CD4-positive, CD25-positive, alpha-beta regulatory T cell (primary cell): ENCODE measurements around the gene GPHA2. TPM values are rescaled to one million over a fixed set of nuclear protein-coding genes. Genes with fewer than 3 reads are reported as not detected.
A peak's percentile ranks its signal among the peaks of the same experiment; 100 is the strongest.

ENCODE experiments used
- ATAC-seq, 2 donors: fragments of 150-1000 bp; cut with Tn5 transposase; one replicate each; pipeline ENCODE4 v1.10.0; 2021; ENCODE audit warnings: low read depth in 2 of 2, moderate number of reproducible peaks in 2 of 2, moderate library complexity in 1 of 2
- DNase-seq, 3 donors: peaks; one replicate each; pipeline versions ENCODE4 v3.0.0 to v3.0.0-alpha.2; 2012 to 2022; ENCODE audit warnings: mixed read lengths in 1 of 3
- H3K27ac ChIP-seq: one replicate; pipeline ENCODE4 v1.7.0; 2013; ENCODE audit warnings: mild to moderate bottlenecking, low read length; ENCODE audit not compliant: insufficient read depth, poor library complexity, severe bottlenecking
- H3K27me3 ChIP-seq: one replicate; pipeline ENCODE4 v1.7.0; 2013; ENCODE audit warnings: low read length; ENCODE audit not compliant: control insufficient read depth, insufficient read depth
- H3K36me3 ChIP-seq: one replicate; pipeline ENCODE4 v1.7.0; 2013; ENCODE audit warnings: mild to moderate bottlenecking, low read length, moderate library complexity; ENCODE audit not compliant: control insufficient read depth, insufficient read depth
- H3K4me1 ChIP-seq: 2 replicates; pipeline ENCODE4 v1.7.0; 2013; ENCODE audit warnings: mild to moderate bottlenecking, low read length; ENCODE audit not compliant: insufficient read depth, control insufficient read depth, poor library complexity, severe bottlenecking
- H3K4me3 ChIP-seq: one replicate; pipeline ENCODE4 v1.7.0; 2013; ENCODE audit warnings: low read depth, mild to moderate bottlenecking, low read length, moderate library complexity
- H3K9me3 ChIP-seq, 2 experiments: 1 replicate in 1 of 2; 2 replicates in 1 of 2; pipeline ENCODE4 v1.7.0; 2013; ENCODE audit warnings: low read length in 2 of 2, mild to moderate bottlenecking in 1 of 2, moderate library complexity in 1 of 2; ENCODE audit not compliant: control insufficient read depth in 2 of 2
- H3K27ac Mint-ChIP-seq, 3 donors: one replicate each; pipeline ENCODE4 v1.8.0; 2020 to 2022; ENCODE audit warnings: mild to moderate bottlenecking in 3 of 3, mixed read lengths in 3 of 3, moderate library complexity in 2 of 3
- H3K27me3 Mint-ChIP-seq: one replicate; pipeline ENCODE4 v1.8.0; 2022; ENCODE audit warnings: mild to moderate bottlenecking, mixed read lengths
- H3K36me3 Mint-ChIP-seq: one replicate; pipeline ENCODE4 v1.8.0; 2020; ENCODE audit warnings: mixed read lengths
- H3K4me1 Mint-ChIP-seq, 4 donors: one replicate each; pipeline ENCODE4 v1.8.0; 2020 to 2022; ENCODE audit warnings: mixed read lengths in 4 of 4, mild to moderate bottlenecking in 1 of 4
- H3K4me3 Mint-ChIP-seq, 4 donors: one replicate each; pipeline ENCODE4 v1.8.0; 2020 to 2022; ENCODE audit warnings: mild to moderate bottlenecking in 4 of 4, mixed read lengths in 4 of 4, moderate library complexity in 3 of 4
- H3K9me3 Mint-ChIP-seq, 7 donors: one replicate each; pipeline ENCODE4 v1.8.0; 2020 to 2022; ENCODE audit warnings: mixed read lengths in 7 of 7, mild to moderate bottlenecking in 3 of 7, moderate library complexity in 2 of 7
- polyA plus RNA-seq, 4 donors: library from polyadenylated mRNA; unstranded; fragments of 300-500 nt; fragmentation: Illumina TruSeq; gene quantifications; one replicate each; pipeline ENCODE4 v1.2.3, GENCODE V29; 2021
- total RNA-seq: library from RNA; stranded (reverse); gene quantifications from one replicate; pipeline ENCODE4 v1.2.3, GENCODE V29; 2022

GPHA2 gene
- total and polyA plus RNA-seq, 5 donors from 2014 or later, result not detected

DNA sequence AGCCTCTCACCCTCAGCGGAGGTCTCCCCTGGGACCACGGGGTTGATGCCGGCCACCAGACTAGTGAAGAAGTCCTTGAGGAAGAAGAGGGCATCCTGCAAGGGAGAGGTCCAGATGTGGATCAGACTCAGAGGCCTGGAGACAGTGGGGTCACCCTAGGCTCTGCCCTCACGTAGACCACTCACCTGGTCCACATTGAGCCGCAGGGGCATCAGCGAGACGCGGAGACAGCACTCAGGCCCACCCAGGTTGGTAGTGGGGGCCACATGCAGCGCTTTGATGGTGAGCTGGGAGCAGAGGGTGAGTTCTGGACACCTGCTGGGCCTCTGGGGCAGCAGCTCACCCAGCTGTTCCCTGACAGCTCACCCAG, 37.6 kb downstream of the GPHA2 start:
- no peak for ATAC-seq
- no peaks in the 10 kb centered on the region for H3K9me3 ChIP-seq
- no peak overlapping the region for H3K4me3 ChIP-seq
- no peaks in the 10 kb centered on the region for H3K27me3 ChIP-seq
- peaks cover 31% of the 10 kb centered on the region for H3K36me3 ChIP-seq
- peaks cover 24% of the 10 kb centered on the region for H3K4me1 ChIP-seq
- Mint-ChIP-seq H3K9me3 (peaks cover 0 to 2% (median 0%) of the 10 kb centered on the region in 7 donors), H3K4me1 (peaks cover 0 to 31% (median 17%) of the 10 kb centered on the region in 4 donors), H3K4me3 (no peak overlapping the region), H3K27me3 (no peaks in the 10 kb centered on the region), H3K27ac (no peak overlapping the region), H3K36me3 (peaks cover 10% of the 10 kb centered on the region)
- no peak overlapping the region for H3K27ac ChIP-seq
- DNase-seq, result no peak

DNA sequence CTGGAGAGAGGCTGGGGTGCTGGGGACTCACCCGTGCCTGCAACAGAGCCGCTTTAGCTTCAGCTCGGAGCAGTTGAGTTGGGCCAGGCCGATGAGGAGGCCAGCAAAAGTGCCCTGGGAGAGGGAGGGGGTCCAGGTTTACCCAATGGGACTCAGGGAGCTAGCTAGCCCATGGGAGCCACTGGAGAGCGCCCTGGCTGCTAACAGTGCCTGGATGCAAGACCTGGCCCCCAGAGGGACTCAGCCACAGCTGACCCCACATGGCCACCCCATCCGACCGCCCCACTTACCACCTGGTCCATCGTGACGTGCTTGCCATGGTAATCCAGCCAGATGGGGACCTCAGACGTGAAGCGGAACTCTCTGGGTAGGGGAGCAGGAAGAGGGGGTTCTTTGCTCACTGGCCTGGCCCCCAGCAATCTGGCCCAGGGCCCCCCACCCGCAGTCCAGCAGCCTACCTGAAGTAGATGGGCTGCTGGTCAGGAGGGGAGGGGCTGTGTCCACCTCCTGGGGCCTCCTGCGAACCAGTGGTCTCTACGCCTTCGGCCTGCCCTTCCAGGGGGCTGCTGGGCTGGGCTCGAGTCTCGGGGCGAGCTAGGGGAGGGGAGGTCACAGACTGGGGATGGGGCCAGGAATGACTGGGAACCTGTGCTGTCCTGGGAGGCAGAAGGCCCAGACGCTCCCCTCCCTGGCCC, 38.2 kb downstream of the GPHA2 start:
- ATAC-seq, result no peak
- Mint-ChIP-seq H3K4me1 (peaks cover 0 to 31% (median 17%) of the 10 kb centered on the region in 4 donors), H3K4me3 (no peak overlapping the region), H3K9me3 (peaks cover 0 to 2% (median 0%) of the 10 kb centered on the region in 7 donors), H3K36me3 (peaks cover 10% of the 10 kb centered on the region), H3K27ac (no peak overlapping the region), H3K27me3 (no peaks in the 10 kb centered on the region)
- Histone ChIP-seq H3K4me1 (peaks cover 24% of the 10 kb centered on the region), H3K27ac (no peak overlapping the region), H3K4me3 (no peak overlapping the region), H3K27me3 (no peaks in the 10 kb centered on the region), H3K36me3 (peaks cover 25% of the 10 kb centered on the region), H3K9me3 (no peaks in the 10 kb centered on the region)
- no peak for DNase-seq

DNA sequence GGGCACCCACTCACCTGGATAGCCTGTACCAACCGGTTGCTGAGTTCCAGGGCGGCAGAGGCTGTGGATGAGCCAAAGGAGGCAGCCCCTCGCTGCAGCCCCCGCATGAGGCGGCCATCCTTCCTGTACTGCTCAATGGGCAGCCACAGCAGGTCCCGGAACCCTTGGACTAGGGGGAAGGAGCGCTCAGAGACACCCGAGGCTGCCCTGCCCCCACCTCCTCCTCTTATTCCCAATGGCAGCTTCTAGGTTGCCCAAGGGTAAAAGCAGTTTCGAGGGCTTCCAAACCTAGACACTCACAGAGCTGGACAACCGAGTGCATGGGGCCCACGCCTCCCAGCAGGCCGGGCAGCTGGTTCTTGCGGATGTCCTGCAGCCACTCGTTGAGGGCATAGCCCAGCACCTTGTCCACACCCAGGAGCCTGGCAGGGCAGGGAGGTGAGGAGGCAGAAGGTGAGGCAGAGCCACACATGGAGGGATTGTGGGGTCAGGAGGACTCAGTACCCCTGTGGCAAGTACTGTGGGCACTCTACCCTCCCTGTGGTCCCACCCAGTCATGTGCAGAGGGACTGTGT, 39.2 kb downstream of the GPHA2 start:
- Histone ChIP-seq H3K27ac (no peak overlapping the region), H3K27me3 (no peaks in the 10 kb centered on the region), H3K4me3 (no peak overlapping the region), H3K4me1 (peaks cover 24% of the 10 kb centered on the region), H3K9me3 (no peaks in the 10 kb centered on the region), H3K36me3 (peaks cover 19% of the 10 kb centered on the region)
- Mint-ChIP-seq H3K27me3 (no peaks in the 10 kb centered on the region), H3K27ac (no peak overlapping the region), H3K4me3 (no peak overlapping the region), H3K36me3 (peaks cover 9% of the 10 kb centered on the region), H3K4me1 (peaks cover 0 to 26% (median 16%) of the 10 kb centered on the region in 4 donors), H3K9me3 (peaks cover 0 to 4% (median 0%) of the 10 kb centered on the region in 7 donors)
- ATAC-seq (no peak), DNase-seq (no peak)

DNA sequence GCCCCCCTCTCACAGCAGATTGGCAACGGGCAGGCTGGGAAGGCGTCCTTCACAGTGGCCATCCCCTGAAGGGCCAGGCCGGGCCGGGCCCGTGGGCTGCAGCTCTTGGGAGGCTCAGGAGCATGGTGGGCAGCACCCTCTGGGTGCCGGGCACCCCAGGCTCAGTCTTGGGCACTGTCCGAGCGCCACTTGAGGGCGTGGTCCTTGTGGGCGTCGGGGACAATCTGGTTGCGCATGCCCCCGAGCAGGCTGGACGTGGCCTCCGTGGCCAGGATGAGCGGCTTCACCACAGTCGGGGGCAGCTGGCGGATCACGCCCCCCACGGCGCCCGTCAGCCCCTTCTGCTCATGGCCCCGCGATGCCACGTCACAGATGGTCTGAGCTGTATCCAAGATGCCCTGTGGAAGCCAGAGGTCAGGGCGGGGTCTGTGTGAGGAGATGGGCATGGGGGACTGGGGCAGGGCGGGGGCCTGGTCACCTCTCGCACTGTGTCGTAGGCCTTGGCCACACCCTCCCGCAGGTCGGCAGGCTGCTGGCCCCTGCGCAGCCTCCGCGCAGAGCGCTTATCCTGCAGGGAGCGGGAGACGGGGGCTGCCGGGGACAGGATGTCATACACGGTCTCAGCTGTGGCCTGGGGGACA, 40.8 kb downstream of the GPHA2 start:
- no peak for ATAC-seq
- Histone ChIP-seq H3K36me3 (peaks cover 15% of the 10 kb centered on the region), H3K9me3 (no peaks in the 10 kb centered on the region), H3K4me1 (peaks cover 12% of the 10 kb centered on the region), H3K4me3 (no peak overlapping the region), H3K27ac (no peak overlapping the region), H3K27me3 (no peaks in the 10 kb centered on the region)
- H3K4me3 Mint-ChIP-seq, result no peak overlapping the region
- peaks cover 0 to 4% (median 0%) of the 10 kb centered on the region in 7 donors for H3K9me3 Mint-ChIP-seq
- DNase-seq, result no peak
- no peaks in the 10 kb centered on the region for H3K27me3 Mint-ChIP-seq
- no peak overlapping the region for H3K27ac Mint-ChIP-seq
- H3K4me1 Mint-ChIP-seq, result peaks cover 0 to 12% (median 5%) of the 10 kb centered on the region in 4 donors
- peaks cover 3% of the 10 kb centered on the region for H3K36me3 Mint-ChIP-seq

DNA sequence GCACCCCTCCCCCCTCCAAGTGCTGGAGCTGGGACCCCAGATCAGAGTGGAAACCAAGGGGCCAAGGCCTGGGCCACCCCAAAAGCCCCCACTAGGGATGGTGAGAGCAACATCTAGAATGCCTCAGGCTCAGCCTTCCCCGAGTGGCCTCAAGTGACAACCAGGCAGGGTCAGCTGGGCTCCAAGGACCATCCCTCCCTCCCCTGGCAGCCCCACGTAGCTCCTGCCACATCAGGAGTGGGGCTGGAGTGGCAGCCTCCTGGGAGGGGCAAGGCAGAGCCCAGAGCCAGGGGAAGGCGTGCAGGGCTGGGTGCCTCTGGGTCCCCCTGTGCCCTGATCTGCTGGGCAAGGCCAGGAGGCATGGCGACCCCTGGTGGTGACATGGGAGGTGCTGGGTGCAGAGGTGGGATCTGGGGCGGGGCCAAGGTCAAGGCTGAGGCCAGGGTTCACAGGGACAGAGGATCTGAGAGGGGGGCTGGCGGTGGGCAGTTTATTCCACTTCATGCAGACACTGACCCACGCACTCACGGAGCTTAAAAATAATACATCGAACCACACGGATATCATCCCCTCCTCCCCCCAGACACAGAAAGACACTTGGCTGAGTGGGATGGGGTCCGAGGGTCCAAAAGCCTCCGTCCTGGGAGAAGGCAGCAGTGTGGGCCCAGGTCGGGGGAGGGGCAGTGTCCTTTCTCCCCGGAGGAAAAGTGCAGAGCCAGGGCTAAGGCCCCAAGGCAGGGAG, 41.5 kb downstream of the GPHA2 start:
- Histone ChIP-seq H3K9me3 (no peaks in the 10 kb centered on the region), H3K4me1 (peaks cover 7% of the 10 kb centered on the region), H3K36me3 (peaks cover 15% of the 10 kb centered on the region), H3K27me3 (no peaks in the 10 kb centered on the region), H3K27ac (no peak overlapping the region), H3K4me3 (no peak overlapping the region)
- ATAC-seq, result peak; percentile 91 to 94
- no peaks in the 10 kb centered on the region for H3K27me3 Mint-ChIP-seq
- peaks cover 3% of the 10 kb centered on the region for H3K36me3 Mint-ChIP-seq
- H3K9me3 Mint-ChIP-seq, result peaks cover 0 to 4% (median 0%) of the 10 kb centered on the region in 7 donors
- peaks cover 0 to 8% (median 5%) of the 10 kb centered on the region in 4 donors for H3K4me1 Mint-ChIP-seq
- DNase-seq, result peak; percentile 78 to 86 (median 85)
- H3K4me3 Mint-ChIP-seq, result no peak overlapping the region
- H3K27ac Mint-ChIP-seq, result no peak overlapping the region

DNA sequence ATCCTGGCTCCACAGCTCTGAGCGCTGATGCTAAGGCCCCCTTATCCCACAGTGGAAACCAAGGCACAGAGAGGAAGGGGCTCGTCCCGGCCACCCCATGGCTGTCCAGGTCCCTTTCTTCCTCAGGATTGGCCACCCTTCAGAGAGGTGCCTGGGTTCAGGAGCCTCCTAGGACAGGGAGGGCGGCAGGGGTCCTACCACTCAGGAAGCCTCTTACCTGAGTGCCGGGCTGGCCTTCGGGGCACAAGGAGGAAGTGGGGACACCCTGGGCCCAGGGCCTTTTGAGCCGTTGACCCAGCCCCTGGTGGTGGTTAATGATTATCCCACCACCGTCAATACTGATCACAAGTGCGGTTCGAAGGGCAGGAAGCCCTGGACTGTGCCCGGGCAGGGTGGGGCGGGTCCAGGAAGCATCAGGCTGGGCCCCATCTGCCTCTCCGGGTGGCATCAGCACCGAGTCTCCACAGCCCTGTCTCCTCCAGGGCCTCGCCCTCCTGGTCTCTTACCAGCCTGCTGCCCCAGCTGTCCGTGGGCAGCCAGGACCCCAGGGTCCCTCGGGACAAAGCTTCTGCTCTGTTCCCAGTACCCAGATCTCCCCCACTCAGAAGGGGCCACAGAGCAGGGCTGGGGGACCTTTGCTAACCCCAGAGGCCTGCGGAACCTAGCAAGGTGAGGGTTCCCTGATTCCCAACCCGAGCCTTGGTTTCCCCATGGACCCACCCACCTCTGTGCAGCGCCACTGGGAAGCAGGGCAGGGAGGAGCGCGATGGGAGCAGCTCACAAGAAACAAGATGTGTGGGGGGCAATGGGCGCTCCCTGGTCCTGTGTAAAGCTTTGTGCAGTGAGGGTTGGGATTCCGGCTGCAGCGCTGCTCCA, 42.3 kb downstream of the GPHA2 start:
- ATAC-seq (no peak), DNase-seq (no peak)
- peaks cover 13% of the 10 kb centered on the region for H3K36me3 ChIP-seq
- Mint-ChIP-seq H3K9me3 (peaks cover 0 to 4% (median 0%) of the 10 kb centered on the region in 7 donors), H3K27me3 (no peaks in the 10 kb centered on the region), H3K36me3 (peaks cover 3% of the 10 kb centered on the region), H3K4me3 (no peak overlapping the region), H3K27ac (no peak overlapping the region), H3K4me1 (peaks cover 0 to 11% (median 4%) of the 10 kb centered on the region in 4 donors)
- no peaks in the 10 kb centered on the region for H3K9me3 ChIP-seq
- H3K27ac ChIP-seq, result no peak overlapping the region
- no peak overlapping the region for H3K4me3 ChIP-seq
- peaks cover 7% of the 10 kb centered on the region for H3K4me1 ChIP-seq
- H3K27me3 ChIP-seq, result no peaks in the 10 kb centered on the region

DNA sequence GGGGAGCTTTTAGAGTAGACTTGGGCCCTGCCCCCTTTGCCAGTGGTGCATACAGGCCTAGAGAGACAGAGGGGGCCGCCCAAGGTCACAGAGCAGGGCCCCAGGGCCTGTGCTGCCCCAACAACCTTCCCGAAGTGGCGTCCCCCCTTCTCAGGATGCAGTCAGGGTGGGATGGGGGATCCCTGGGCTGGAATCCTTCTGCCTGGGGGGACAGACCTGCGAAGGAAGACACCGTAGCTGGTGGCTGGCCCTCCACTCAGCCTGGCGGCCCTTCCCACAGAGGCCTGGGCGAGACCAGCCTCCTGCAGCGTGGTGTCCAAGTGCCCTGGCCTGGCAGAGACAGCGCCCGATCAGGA, 42.9 kb downstream of the GPHA2 start:
- ATAC-seq (no peak), DNase-seq (no peak)
- Histone ChIP-seq H3K27me3 (no peaks in the 10 kb centered on the region), H3K4me3 (no peak overlapping the region), H3K27ac (no peak overlapping the region), H3K9me3 (no peaks in the 10 kb centered on the region), H3K36me3 (peaks cover 7% of the 10 kb centered on the region), H3K4me1 (peaks cover 12% of the 10 kb centered on the region)
- no peak overlapping the region for H3K4me3 Mint-ChIP-seq
- no peaks in the 10 kb centered on the region for H3K27me3 Mint-ChIP-seq
- H3K4me1 Mint-ChIP-seq, result peaks cover 0 to 12% (median 8%) of the 10 kb centered on the region in 4 donors
- peaks cover 3% of the 10 kb centered on the region for H3K36me3 Mint-ChIP-seq
- peaks cover 0 to 4% (median 0%) of the 10 kb centered on the region in 7 donors for H3K9me3 Mint-ChIP-seq
- no peak overlapping the region for H3K27ac Mint-ChIP-seq
